ENCODE measurements around the gene ABCF1.

The ABCF1 gene

GRCh38 chr6:30543821-30544220 is 27.4 kb upstream of the ABCF1 start:
- H3K4me3 ChIP-seq (ENCODE audit: low read depth, low read length) = no peak overlapping the region
- H3K36me3 ChIP-seq (ENCODE audit: control insufficient read depth, insufficient read depth, low read length) = peaks cover 29% of the 10 kb centered on the region
- H3K4me1 ChIP-seq (ENCODE audit: control insufficient read depth, insufficient read depth, low read length) = no peaks in the 10 kb centered on the region
- no peak overlapping the region for H3K27ac ChIP-seq (ENCODE audit: low read depth, low read length)
- H3K9me3 ChIP-seq (ENCODE audit: control insufficient read depth, insufficient read depth, low read length) = no peaks in the 10 kb centered on the region
- no peak overlapping the region for H3K9ac ChIP-seq (ENCODE audit: low read depth, low read length)
- no peaks in the 10 kb centered on the region for H3K27me3 ChIP-seq (ENCODE audit: control insufficient read depth, insufficient read depth, low read length)

GRCh38 chr6:30544666-30545272 is 26.5 kb upstream of the ABCF1 start:
- Histone ChIP-seq H3K36me3 (ENCODE audit: control insufficient read depth, insufficient read depth, low read length) (peaks cover 38% of the 10 kb centered on the region), H3K9ac (ENCODE audit: low read depth, low read length) (no peak overlapping the region), H3K4me3 (ENCODE audit: low read depth, low read length) (no peak overlapping the region), H3K9me3 (ENCODE audit: control insufficient read depth, insufficient read depth, low read length) (no peaks in the 10 kb centered on the region), H3K4me1 (ENCODE audit: control insufficient read depth, insufficient read depth, low read length) (no peaks in the 10 kb centered on the region), H3K27me3 (ENCODE audit: control insufficient read depth, insufficient read depth, low read length) (no peaks in the 10 kb centered on the region), H3K27ac (ENCODE audit: low read depth, low read length) (no peak overlapping the region)

DNA sequence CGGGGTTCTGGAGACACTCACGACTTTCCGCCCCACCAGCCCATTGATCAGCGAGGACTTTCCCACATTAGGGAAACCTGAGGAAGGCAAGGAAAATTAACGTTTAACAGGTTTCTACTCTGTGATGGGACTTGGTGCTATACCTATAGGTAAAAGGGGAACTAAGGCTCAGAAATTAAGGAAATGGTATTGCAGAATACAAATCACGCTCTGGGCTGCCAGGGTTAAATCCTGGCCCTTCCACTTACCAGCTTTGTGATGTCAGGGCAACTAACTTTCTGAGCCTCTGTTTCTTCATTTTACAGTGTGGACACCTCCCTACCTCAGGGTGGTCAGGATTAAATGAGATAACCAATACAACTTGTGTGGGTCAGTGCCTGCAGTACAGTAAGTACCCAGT is 23.8 kb upstream of the ABCF1 start:
- H3K36me3 ChIP-seq (ENCODE audit: control insufficient read depth, insufficient read depth, low read length) = peaks cover 62% of the 10 kb centered on the region

DNA sequence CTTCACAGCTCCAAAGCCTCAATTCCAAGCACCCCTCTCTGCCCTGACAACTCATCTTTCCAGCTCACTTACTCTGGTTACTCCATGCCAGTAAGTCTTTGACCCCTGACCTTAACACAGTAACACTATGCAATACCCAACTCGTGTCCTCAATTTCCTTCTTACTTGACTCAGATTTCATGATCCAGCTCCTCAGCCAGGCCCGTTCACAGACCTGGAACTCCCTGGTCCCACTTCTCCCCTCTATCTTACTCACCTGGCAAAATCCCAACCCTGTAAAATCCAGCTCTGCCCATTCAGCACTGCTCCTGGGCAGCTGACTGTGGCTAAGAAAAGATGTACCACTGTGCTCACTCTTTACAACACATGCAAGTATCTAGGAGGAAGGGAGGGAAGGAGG is 22.9 kb upstream of the ABCF1 start:
- H3K9ac ChIP-seq (ENCODE audit: low read depth, low read length) = no peak overlapping the region
- H3K36me3 ChIP-seq (ENCODE audit: control insufficient read depth, insufficient read depth, low read length) = peaks cover 71% of the 10 kb centered on the region
- no peaks in the 10 kb centered on the region for H3K9me3 ChIP-seq (ENCODE audit: control insufficient read depth, insufficient read depth, low read length)
- H3K27me3 ChIP-seq (ENCODE audit: control insufficient read depth, insufficient read depth, low read length) = no peaks in the 10 kb centered on the region
- H3K4me1 ChIP-seq (ENCODE audit: control insufficient read depth, insufficient read depth, low read length) = no peaks in the 10 kb centered on the region
- no peak overlapping the region for H3K27ac ChIP-seq (ENCODE audit: low read depth, low read length)
- H3K4me3 ChIP-seq (ENCODE audit: low read depth, low read length) = no peak overlapping the region

More for the DNA sequence above, 23.8 kb upstream of the ABCF1 start:
- Histone ChIP-seq H3K4me1 (ENCODE audit: control insufficient read depth, insufficient read depth, low read length) (no peaks in the 10 kb centered on the region), H3K27ac (ENCODE audit: low read depth, low read length) (no peak overlapping the region), H3K4me3 (ENCODE audit: low read depth, low read length) (no peak overlapping the region), H3K27me3 (ENCODE audit: control insufficient read depth, insufficient read depth, low read length) (no peaks in the 10 kb centered on the region), H3K9me3 (ENCODE audit: control insufficient read depth, insufficient read depth, low read length) (no peaks in the 10 kb centered on the region), H3K9ac (ENCODE audit: low read depth, low read length) (no peak overlapping the region)

- Histone ChIP-seq H3K27me3 (ENCODE audit: control insufficient read depth, insufficient read depth, low read length) (no peaks in the 10 kb centered on the region), H3K4me1 (ENCODE audit: control insufficient read depth, insufficient read depth, low read length) (0 out of 2 replicates have a peak, but pooled peaks cover 5% of the 10 kb centered on the region), H3K27ac (ENCODE audit: low read depth, low read length) (no peak overlapping the region), H3K36me3 (ENCODE audit: control insufficient read depth, insufficient read depth, low read length) (peaks cover 56% of the 10 kb centered on the region), H3K9me3 (ENCODE audit: control insufficient read depth, insufficient read depth, low read length) (no peaks in the 10 kb centered on the region), H3K9ac (ENCODE audit: low read depth, low read length) (no peak overlapping the region), H3K4me3 (ENCODE audit: low read depth, low read length) (peak overlapping the region; percentile 97; the same call in 1 of the 2 replicates)
These were observed 16.8 kb upstream of the ABCF1 start for GRCh38 chr6:30554404-30554803.

DNA sequence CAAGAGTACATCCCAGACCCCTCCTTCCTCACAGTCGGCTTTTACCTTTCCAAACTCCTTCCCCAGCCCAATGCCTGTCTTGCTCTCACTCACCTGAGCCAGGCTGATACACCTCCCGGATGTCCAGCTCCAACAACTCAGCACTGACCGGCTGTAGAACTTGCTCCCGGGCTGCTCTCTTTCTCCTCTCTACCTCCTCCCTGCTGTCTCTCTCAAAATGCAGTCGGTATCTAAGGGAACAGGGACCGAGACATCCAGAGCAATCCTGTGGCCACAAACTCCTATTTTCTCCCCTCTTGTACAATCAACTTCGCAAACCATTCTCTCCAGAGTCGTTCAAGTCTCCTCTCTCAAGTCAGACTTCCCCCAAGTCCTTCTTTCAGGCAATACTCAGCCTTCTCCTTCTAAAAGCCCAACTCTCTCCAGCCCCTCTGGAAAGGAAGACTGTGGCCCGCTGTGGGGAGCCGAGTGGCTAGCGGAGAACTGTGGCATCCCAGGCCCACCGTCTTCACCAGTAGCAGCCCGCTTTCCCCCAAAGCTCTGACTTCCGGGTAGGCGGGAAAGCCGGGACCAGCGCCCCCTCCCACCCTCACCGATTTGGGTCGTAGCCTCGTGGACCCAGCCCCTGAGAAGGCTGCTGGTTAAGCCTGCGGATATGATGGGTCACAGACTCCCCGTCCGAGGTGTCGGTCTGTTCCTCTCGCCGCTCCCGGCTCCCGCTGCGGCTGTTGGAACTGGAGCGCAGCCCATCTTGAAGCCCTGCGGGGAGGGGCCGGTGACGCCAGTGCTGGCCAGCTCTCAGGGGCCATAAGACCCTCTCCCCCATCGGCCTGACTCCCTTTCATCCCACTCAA is 16.1 kb upstream of the ABCF1 start:
- Histone ChIP-seq H3K9me3 (ENCODE audit: control insufficient read depth, insufficient read depth, low read length) (no peaks in the 10 kb centered on the region), H3K4me3 (ENCODE audit: low read depth, low read length) (peak overlapping the region; percentile 97), H3K4me1 (ENCODE audit: control insufficient read depth, insufficient read depth, low read length) (0 out of 2 replicates have a peak, but pooled peaks cover 5% of the 10 kb centered on the region), H3K27ac (ENCODE audit: low read depth, low read length) (peak overlapping the region; percentile 97), H3K9ac (ENCODE audit: low read depth, low read length) (peak overlapping the region; percentile 89), H3K27me3 (ENCODE audit: control insufficient read depth, insufficient read depth, low read length) (no peaks in the 10 kb centered on the region), H3K36me3 (ENCODE audit: control insufficient read depth, insufficient read depth, low read length) (peaks cover 53% of the 10 kb centered on the region)

DNA sequence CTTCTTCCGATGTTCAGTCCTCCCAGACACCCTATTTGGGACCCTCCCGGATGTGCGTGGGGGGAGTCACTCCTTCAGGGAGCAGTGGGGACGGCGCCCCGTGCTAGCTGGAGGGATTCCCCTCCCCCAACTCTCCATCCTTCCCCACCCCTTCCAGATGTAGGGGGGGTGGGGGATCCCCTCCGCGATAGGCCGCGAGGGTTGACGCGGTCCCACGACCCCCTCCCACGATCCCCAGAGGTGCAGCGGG is 15.5 kb upstream of the ABCF1 start:
- Histone ChIP-seq H3K4me1 (ENCODE audit: control insufficient read depth, insufficient read depth, low read length) (0 out of 2 replicates have a peak, but pooled peaks cover 5% of the 10 kb centered on the region), H3K27me3 (ENCODE audit: control insufficient read depth, insufficient read depth, low read length) (no peaks in the 10 kb centered on the region), H3K9ac (ENCODE audit: low read depth, low read length) (peak overlapping the region; percentile 89), H3K4me3 (ENCODE audit: low read depth, low read length) (peak overlapping the region; percentile 97), H3K27ac (ENCODE audit: low read depth, low read length) (peak overlapping the region; percentile 97), H3K36me3 (ENCODE audit: control insufficient read depth, insufficient read depth, low read length) (peaks cover 47% of the 10 kb centered on the region), H3K9me3 (ENCODE audit: control insufficient read depth, insufficient read depth, low read length) (no peaks in the 10 kb centered on the region)

DNA sequence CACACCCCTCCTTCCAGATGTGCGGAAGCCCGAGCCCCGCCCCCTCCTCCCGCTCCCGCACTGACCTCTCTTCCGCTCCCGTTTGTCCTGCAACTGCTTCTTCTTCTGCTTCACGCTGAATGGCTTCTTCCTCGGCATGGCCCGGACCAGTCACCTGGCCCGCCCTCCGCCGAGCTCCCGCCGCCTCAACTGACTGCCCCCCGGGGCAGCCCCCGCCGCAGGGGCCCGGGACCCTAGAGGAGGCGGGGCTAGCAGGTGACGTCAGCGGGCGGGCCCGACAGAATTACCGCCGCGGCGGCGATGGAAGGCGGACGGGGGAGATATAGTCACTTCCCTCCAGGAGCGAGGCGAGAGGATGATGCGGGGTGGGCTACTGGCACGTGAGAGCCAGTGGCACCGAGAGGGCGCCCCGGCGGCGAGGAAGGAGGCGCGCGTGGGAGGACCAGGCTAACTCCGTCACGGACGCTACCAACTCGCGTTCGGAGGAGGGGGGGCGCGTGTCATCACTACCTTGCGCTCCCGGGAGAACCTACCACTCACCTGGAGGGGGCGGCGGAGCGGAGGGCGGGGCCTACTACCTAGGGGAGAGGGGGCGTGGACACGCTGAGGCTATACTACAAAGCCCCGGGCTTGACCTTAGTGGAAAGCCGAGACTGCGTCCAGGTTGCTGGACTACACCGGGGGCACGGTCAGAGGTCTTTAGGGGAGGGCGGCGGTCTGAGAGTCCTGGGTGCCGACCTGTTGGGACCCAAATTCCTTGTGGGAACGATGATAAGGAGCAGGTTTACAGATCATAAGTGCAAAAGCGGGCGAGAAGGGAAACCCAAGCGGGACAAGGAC is 15.0 kb upstream of the ABCF1 start, which contains the start of gene GNL1:
Gene GNL1, minus strand, starts transcription at position 424 of the 840 bp plus-strand sequence. Its CDS starts 286 bp downstream, at position 138.
- Histone ChIP-seq H3K27me3 (ENCODE audit: control insufficient read depth, insufficient read depth, low read length) (no peaks in the 10 kb centered on the region), H3K36me3 (ENCODE audit: control insufficient read depth, insufficient read depth, low read length) (peaks cover 45% of the 10 kb centered on the region), H3K27ac (ENCODE audit: low read depth, low read length) (peak within 1 kb of the TSS; percentile 97), H3K9ac (ENCODE audit: low read depth, low read length) (peak within 1 kb of the TSS; percentile 89), H3K4me1 (ENCODE audit: control insufficient read depth, insufficient read depth, low read length) (0 out of 2 replicates have a peak, but pooled peaks cover 5% of the 10 kb centered on the region), H3K4me3 (ENCODE audit: low read depth, low read length) (peak within 1 kb of the TSS; percentile 97), H3K9me3 (ENCODE audit: control insufficient read depth, insufficient read depth, low read length) (no peaks in the 10 kb centered on the region)

- no peaks in the 10 kb centered on the region for H3K9me3 ChIP-seq (ENCODE audit: control insufficient read depth, insufficient read depth, low read length)
- peaks cover 45% of the 10 kb centered on the region for H3K36me3 ChIP-seq (ENCODE audit: control insufficient read depth, insufficient read depth, low read length)
- H3K4me3 ChIP-seq (ENCODE audit: low read depth, low read length) = peak within 1 kb of the TSS; percentile 97
- H3K9ac ChIP-seq (ENCODE audit: low read depth, low read length) = peak within 1 kb of the TSS; percentile 89
- no peaks in the 10 kb centered on the region for H3K27me3 ChIP-seq (ENCODE audit: control insufficient read depth, insufficient read depth, low read length)
- H3K4me1 ChIP-seq (ENCODE audit: control insufficient read depth, insufficient read depth, low read length) = 0 out of 2 replicates have a peak, but pooled peaks cover 5% of the 10 kb centered on the region
- H3K27ac ChIP-seq (ENCODE audit: low read depth, low read length) = peak within 1 kb of the TSS; percentile 97
These were observed 14.1 kb upstream of the ABCF1 start, which contains the start of gene PRR3 for GRCh38 chr6:30556906-30557682. Gene PRR3, plus strand, starts transcription at chr6:30557295. Its CDS starts 50 bp downstream, at chr6:30557345.

DNA sequence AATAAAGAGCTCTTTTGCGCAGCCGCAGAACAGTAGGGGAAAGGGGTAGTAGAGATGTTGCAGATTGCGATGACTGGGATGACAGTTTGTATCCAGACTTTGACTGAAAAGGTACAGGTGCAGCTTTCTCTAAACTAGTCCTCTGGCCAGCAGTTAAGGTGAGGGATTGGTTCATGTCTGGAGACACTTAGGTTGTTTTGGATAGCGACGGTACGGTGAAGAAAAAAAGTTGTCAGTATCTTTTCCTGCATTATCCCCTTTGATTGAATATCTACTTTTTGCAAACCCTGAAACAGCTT is 13.6 kb upstream of the ABCF1 start:
- Histone ChIP-seq H3K4me1 (ENCODE audit: control insufficient read depth, insufficient read depth, low read length) (0 out of 2 replicates have a peak, but pooled peaks cover 5% of the 10 kb centered on the region), H3K4me3 (ENCODE audit: low read depth, low read length) (peak overlapping the region; percentile 97), H3K27ac (ENCODE audit: low read depth, low read length) (peak overlapping the region; percentile 97), H3K9ac (ENCODE audit: low read depth, low read length) (peak overlapping the region; percentile 89), H3K9me3 (ENCODE audit: control insufficient read depth, insufficient read depth, low read length) (no peaks in the 10 kb centered on the region), H3K27me3 (ENCODE audit: control insufficient read depth, insufficient read depth, low read length) (no peaks in the 10 kb centered on the region), H3K36me3 (ENCODE audit: control insufficient read depth, insufficient read depth, low read length) (peaks cover 45% of the 10 kb centered on the region)

Data from HUES48 (cell line).